Neural cell (in vitro differentiated cells): ENCODE results near the gene AXIN1. TPM values are rescaled to one million over a fixed set of nuclear protein-coding genes. Genes with fewer than 3 reads are reported as not detected.

Source experiments
- H2AFZ ChIP-seq: fragments of 200-600, 300-800 bp; sonication (generic), shearing (Covaris generic); 2 replicates; pipeline ENCODE4 v1.6.0; 2014; ENCODE audit warnings: low read depth, mild to moderate bottlenecking, antibody characterized with exemption, low read length, moderate library complexity
- H3F3A ChIP-seq: fragments of 200-600 bp; shearing (Covaris generic); 2 replicates; pipeline ENCODE4 v1.6.1; 2016; ENCODE audit warnings: mild to moderate bottlenecking, moderate library complexity, mixed read lengths, antibody characterized with exemption, low read length; ENCODE audit not compliant: insufficient read depth, poor library complexity, severe bottlenecking
- H3K27ac ChIP-seq: fragments of 200-600, 300-800 bp; sonication (generic), shearing (Covaris generic); 2 replicates; pipeline ENCODE4 v1.5.1; 2014; ENCODE audit warnings: mild to moderate bottlenecking, low read length, moderate library complexity
- H3K27me3 ChIP-seq: fragments of 300-800, 200-600 bp; sonication (generic), shearing (Covaris generic); 2 replicates; pipeline ENCODE4 v1.6.0; 2014; ENCODE audit warnings: mild to moderate bottlenecking, low read depth, low read length, moderate library complexity; ENCODE audit not compliant: insufficient read depth
- H3K36me3 ChIP-seq: fragments of 300-800, 200-600 bp; sonication (generic), shearing (Covaris generic); 2 replicates; pipeline ENCODE4 v1.5.1; 2014; ENCODE audit warnings: mild to moderate bottlenecking, antibody characterized with exemption, low read length, moderate library complexity; ENCODE audit not compliant: insufficient read depth
- H3K4me2 ChIP-seq: fragments of 300-800, 200-600 bp; sonication (generic), shearing (Covaris generic); 2 replicates; pipeline ENCODE4 v1.6.0; 2014; ENCODE audit warnings: mild to moderate bottlenecking, low read length
- H3K4me3 ChIP-seq: fragments of 300-800, 200-600 bp; sonication (generic), shearing (Covaris generic); 2 replicates; pipeline ENCODE4 v1.5.1; 2014; ENCODE audit warnings: mild to moderate bottlenecking, low read length, moderate library complexity
- H3K79me2 ChIP-seq: fragments of 200-600 bp; shearing (Covaris generic); replicated peaks from 2 replicates; pipeline ENCODE4 v1.6.0; 2014; ENCODE audit warnings: mild to moderate bottlenecking, low read length, moderate library complexity; ENCODE audit not compliant: insufficient read depth
- H3K9ac ChIP-seq: fragments of 300-800, 200-600 bp; sonication (generic), shearing (Covaris generic); 2 replicates; pipeline ENCODE4 v1.6.1; 2016; ENCODE audit warnings: mild to moderate bottlenecking, low read length, mixed read lengths
- H3K9me2 ChIP-seq: fragments of 200-600 bp; shearing (Covaris generic); 2 replicates; pipeline ENCODE4 v1.6.1; 2016; ENCODE audit warnings: mild to moderate bottlenecking, low read length, mixed read lengths; ENCODE audit not compliant: insufficient read depth
- H3K9me3 ChIP-seq: fragments of 200-600, 300-800 bp; sonication (generic), shearing (Covaris generic); 2 replicates; pipeline ENCODE4 v1.6.1; 2016; ENCODE audit warnings: mild to moderate bottlenecking, mixed run types, low read length, moderate library complexity, mixed read lengths
- H4K20me1 ChIP-seq: fragments of 200-600 bp; shearing (Covaris generic); 2 replicates; pipeline ENCODE4 v1.6.1; 2016; ENCODE audit warnings: mild to moderate bottlenecking, mixed run types; ENCODE audit not compliant: insufficient read depth
- CTCF ChIP-seq: fragments of 450-650 bp; IDR thresholded peaks from 2 replicates; pipeline ENCODE4 v1.5.1; 2014; ENCODE audit warnings: antibody characterized with exemption, mild to moderate bottlenecking, moderate library complexity; ENCODE audit not compliant: poor library complexity, severe bottlenecking
- EP300 ChIP-seq: fragments of 450-650 bp; conservative IDR thresholded peaks from 2 replicates; pipeline ENCODE4 v1.6.1; 2014; ENCODE audit warnings: antibody characterized with exemption, mild to moderate bottlenecking, moderate library complexity; ENCODE audit not compliant: poor library complexity, severe bottlenecking
- EZH2 ChIP-seq: fragments of 200-600, 300-800 bp; shearing (Covaris generic), sonication (generic); IDR thresholded peaks from 2 replicates; pipeline ENCODE4 v1.6.1; 2014; ENCODE audit warnings: antibody characterized with exemption, low read length, borderline replicate concordance, mild to moderate bottlenecking; ENCODE audit not compliant: insufficient read depth, poor library complexity, severe bottlenecking
- MXI1 ChIP-seq: fragments of 450-650 bp; conservative IDR thresholded peaks from 2 replicates; pipeline ENCODE4 v1.6.1; 2014; ENCODE audit warnings: antibody characterized with exemption, mild to moderate bottlenecking; ENCODE audit not compliant: poor library complexity, severe bottlenecking
- POLR2AphosphoS5 ChIP-seq: IDR thresholded peaks from 2 replicates; pipeline ENCODE4 v1.6.1; 2012
- RAD21 ChIP-seq: fragments of 450-650 bp; conservative IDR thresholded peaks from 2 replicates; pipeline ENCODE4 v1.6.1; 2014; ENCODE audit warnings: antibody characterized with exemption, mild to moderate bottlenecking, moderate library complexity
- REST ChIP-seq: IDR thresholded peaks from 2 replicates; pipeline ENCODE4 v1.6.1; 2012; ENCODE audit warnings: borderline replicate concordance
- SMC3 ChIP-seq: fragments of 450-650 bp; conservative IDR thresholded peaks from 2 replicates; pipeline ENCODE4 v1.6.1; 2014; ENCODE audit warnings: antibody characterized with exemption, mild to moderate bottlenecking, moderate library complexity; ENCODE audit not compliant: poor library complexity
- TAF1 ChIP-seq: IDR thresholded peaks from 2 replicates; pipeline ENCODE4 v1.6.1; 2012; ENCODE audit warnings: low read depth
- polyA plus RNA-seq: library from polyadenylated mRNA; depleted of rRNA; stranded (reverse); fragments of >200 nt; gene quantifications from 2 replicates; pipeline ENCODE4 v1.2.3, GENCODE V29; 2014

Gene AXIN1
- polyA plus RNA-seq, 1 donor from 2014 or later: 30.5 TPM

- Histone ChIP-seq H2AFZ (no peak overlapping the region), H4K20me1 (no peaks in the 10 kb centered on the region), H3K9ac (no peak overlapping the region), H3K4me2 (no peak overlapping the region), H3K36me3 (no peaks in the 10 kb centered on the region), H3K9me3 (no peaks in the 10 kb centered on the region), H3K27ac (no peak overlapping the region), H3F3A (no peaks in the 10 kb centered on the region), H3K9me2 (no peaks in the 10 kb centered on the region), H3K79me2 (no peaks in the 10 kb centered on the region), H3K27me3 (no peaks in the 10 kb centered on the region), H3K4me3 (no peak overlapping the region)
- TF ChIP-seq REST (no peak), EP300 (no peak), POLR2AphosphoS5 (no peak), CTCF (no peak), SMC3 (no peak), TAF1 (no peak), EZH2 (no peak), MXI1 (no peak), RAD21 (no peak)
Measured at GRCh38 chr16:262121-262745, 90.3 kb downstream of the AXIN1 start.

GRCh38 chr16:261031-261691, 91.4 kb downstream of the AXIN1 start:
- Histone ChIP-seq H3K4me3 (no peak overlapping the region), H2AFZ (no peak overlapping the region), H3K79me2 (no peaks in the 10 kb centered on the region), H3K27ac (no peak overlapping the region), H3K9me2 (no peaks in the 10 kb centered on the region), H4K20me1 (no peaks in the 10 kb centered on the region), H3F3A (no peaks in the 10 kb centered on the region), H3K9me3 (no peaks in the 10 kb centered on the region), H3K4me2 (no peak overlapping the region), H3K9ac (no peak overlapping the region), H3K36me3 (no peaks in the 10 kb centered on the region), H3K27me3 (no peaks in the 10 kb centered on the region)
- TF ChIP-seq POLR2AphosphoS5 (no peak), TAF1 (no peak), SMC3 (no peak), MXI1 (no peak), EZH2 (no peak), RAD21 (no peak), CTCF (no peak), REST (no peak), EP300 (no peak)
